MM.1S (cell line): ENCODE measurements around the gene ANKRD6.

ENCODE experiments used
- EZH2 ChIP-seq: fragments of 300-600 bp; sonication (generic); optimal IDR thresholded peaks from 2 replicates; pipeline ENCODE3; 2017; ENCODE audit warnings: low read depth, mild to moderate bottlenecking, antibody characterized with exemption, low read length, mixed read lengths
- TF ChIP-seq, protein P1 (sequence below): fragments of 300-600 bp; sonication (generic); IDR thresholded peaks from 2 replicates; pipeline ENCODE4 v1.5.1; 2016; ENCODE audit warnings: antibody characterized with exemption, low read length, mixed read lengths

DNA sequence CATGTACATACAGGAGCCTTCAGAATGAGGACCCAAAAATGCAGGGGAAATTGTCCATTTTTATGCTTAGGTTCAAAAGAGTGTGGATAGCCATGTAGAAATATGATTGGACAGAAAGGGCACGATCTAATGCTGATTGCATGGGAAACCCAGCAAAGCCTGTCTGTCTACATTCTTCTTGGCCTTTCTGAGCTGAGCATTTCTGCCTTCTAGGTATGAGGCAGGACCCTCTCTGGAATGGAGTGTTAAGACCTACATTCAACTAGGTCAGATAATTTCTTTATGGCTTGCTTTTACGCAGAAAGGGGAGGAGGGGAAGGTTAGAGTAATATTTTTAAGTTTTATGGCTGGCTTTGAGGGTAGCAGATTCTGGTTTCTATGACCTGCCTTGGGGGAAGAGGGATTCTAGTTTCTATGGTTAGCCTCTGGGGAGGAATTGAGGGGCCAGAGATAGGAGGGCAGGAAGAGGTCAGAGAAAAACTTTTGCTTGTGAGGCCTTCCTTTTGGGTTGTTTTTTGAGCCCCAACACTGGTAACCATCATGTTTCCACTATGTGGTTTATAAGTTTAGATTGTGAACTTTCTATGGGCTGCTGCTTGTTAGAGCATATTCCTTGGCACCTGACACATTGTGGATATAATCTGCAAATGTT, 142.1 kb downstream of the ANKRD6 start:
- TF ChIP-seq, protein P1, sequence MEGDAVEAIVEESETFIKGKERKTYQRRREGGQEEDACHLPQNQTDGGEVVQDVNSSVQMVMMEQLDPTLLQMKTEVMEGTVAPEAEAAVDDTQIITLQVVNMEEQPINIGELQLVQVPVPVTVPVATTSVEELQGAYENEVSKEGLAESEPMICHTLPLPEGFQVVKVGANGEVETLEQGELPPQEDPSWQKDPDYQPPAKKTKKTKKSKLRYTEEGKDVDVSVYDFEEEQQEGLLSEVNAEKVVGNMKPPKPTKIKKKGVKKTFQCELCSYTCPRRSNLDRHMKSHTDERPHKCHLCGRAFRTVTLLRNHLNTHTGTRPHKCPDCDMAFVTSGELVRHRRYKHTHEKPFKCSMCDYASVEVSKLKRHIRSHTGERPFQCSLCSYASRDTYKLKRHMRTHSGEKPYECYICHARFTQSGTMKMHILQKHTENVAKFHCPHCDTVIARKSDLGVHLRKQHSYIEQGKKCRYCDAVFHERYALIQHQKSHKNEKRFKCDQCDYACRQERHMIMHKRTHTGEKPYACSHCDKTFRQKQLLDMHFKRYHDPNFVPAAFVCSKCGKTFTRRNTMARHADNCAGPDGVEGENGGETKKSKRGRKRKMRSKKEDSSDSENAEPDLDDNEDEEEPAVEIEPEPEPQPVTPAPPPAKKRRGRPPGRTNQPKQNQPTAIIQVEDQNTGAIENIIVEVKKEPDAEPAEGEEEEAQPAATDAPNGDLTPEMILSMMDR = no peak
- no peak for TF ChIP-seq EZH2
